Measurements from ENCODE around the gene SMARCD3. TPM values are rescaled to one million over a fixed set of nuclear protein-coding genes. Genes with fewer than 3 reads are reported as not detected.

Gene SMARCD3
- total RNA-seq, 1 experiment from 2014 or later: 4.6 TPM

GRCh38 chr7:151273651-151274390 lies 25.3 kb upstream of the SMARCD3 start:
- ChIA-PET CTCF (no interaction called here), POLR2A (ENCODE audit: unreplicated experiment) (no interaction called here)
- Histone ChIP-seq H3K27ac (no peak overlapping the region), H2AFZ (no peak overlapping the region), H3K4me1 (replicated peaks; ENCODE audit: insufficient read depth) (0 out of 2 replicates have a peak, but pooled peaks cover 4% of the 10 kb centered on the region), H3K4me3 (no peak overlapping the region), H3K9me2 (ENCODE audit: insufficient read depth) (no peaks in the 10 kb centered on the region), H3K9me3 (ENCODE audit: insufficient read depth, low read depth) (no peaks in the 10 kb centered on the region), H3K27me3 (ENCODE audit: insufficient read depth, low read depth) (peaks cover 44% of the 10 kb centered on the region), H3K4me2 (no peak overlapping the region), H3F3A (ENCODE audit: insufficient read depth, low read depth) (no peaks in the 10 kb centered on the region), H3K79me2 (ENCODE audit: low read depth) (no peaks in the 10 kb centered on the region), H3K36me3 (ENCODE audit: low read depth) (no peaks in the 10 kb centered on the region), H4K20me1 (ENCODE audit: insufficient read depth) (no peaks in the 10 kb centered on the region)
- no peak for TF ChIP-seq EZH2 (IDR thresholded peaks at IDR 0.05; ENCODE audit: low read depth)
- TF ChIP-seq CTCF (conservative IDR thresholded peaks at IDR 0.05): no peak
- intact Hi-C loops (cut with micrococcal nuclease; ENCODE audit: unreplicated experiment): no loop called here
- DNase-seq: no peak
- BruUV-seq (replicated peaks): no TSS peak

GRCh38 chr7:151272877-151273276 lies 24.4 kb upstream of the SMARCD3 start:
- no peaks in the 10 kb centered on the region for H3F3A ChIP-seq (ENCODE audit: insufficient read depth, low read depth)
- no peaks in the 10 kb centered on the region for H4K20me1 ChIP-seq (ENCODE audit: insufficient read depth)
- no peaks in the 10 kb centered on the region for H3K9me3 ChIP-seq (ENCODE audit: insufficient read depth, low read depth)
- BruUV-seq (replicated peaks): no TSS peak
- ChIA-PET CTCF (no interaction called here), POLR2A (ENCODE audit: unreplicated experiment) (no interaction called here)
- 0 out of 2 replicates have a peak, but pooled peaks cover 4% of the 10 kb centered on the region for H3K4me1 ChIP-seq (replicated peaks; ENCODE audit: insufficient read depth)
- no peak overlapping the region for H3K27ac ChIP-seq
- no peak for TF ChIP-seq CTCF (conservative IDR thresholded peaks at IDR 0.05)
- no peak for TF ChIP-seq EZH2 (IDR thresholded peaks at IDR 0.05; ENCODE audit: low read depth)
- H3K4me2 ChIP-seq: no peak overlapping the region
- no peak for DNase-seq
- H3K9me2 ChIP-seq (ENCODE audit: insufficient read depth): no peaks in the 10 kb centered on the region
- H3K79me2 ChIP-seq (ENCODE audit: low read depth): no peaks in the 10 kb centered on the region
- H3K27me3 ChIP-seq (ENCODE audit: insufficient read depth, low read depth): peaks cover 41% of the 10 kb centered on the region
- H3K36me3 ChIP-seq (ENCODE audit: low read depth): no peaks in the 10 kb centered on the region
- intact Hi-C loops (cut with micrococcal nuclease; ENCODE audit: unreplicated experiment): no loop called here
- H2AFZ ChIP-seq: no peak overlapping the region
- H3K4me3 ChIP-seq: no peak overlapping the region

- Histone ChIP-seq H3K4me2 (no peak overlapping the region), H3K79me2 (ENCODE audit: low read depth) (no peaks in the 10 kb centered on the region), H2AFZ (no peak overlapping the region), H3F3A (ENCODE audit: insufficient read depth, low read depth) (no peaks in the 10 kb centered on the region), H3K36me3 (ENCODE audit: low read depth) (no peaks in the 10 kb centered on the region), H3K9me3 (ENCODE audit: insufficient read depth, low read depth) (no peaks in the 10 kb centered on the region), H3K9me2 (ENCODE audit: insufficient read depth) (no peaks in the 10 kb centered on the region), H3K4me1 (replicated peaks; ENCODE audit: insufficient read depth) (0 out of 2 replicates have a peak, but pooled peaks cover 4% of the 10 kb centered on the region), H3K27ac (no peak overlapping the region), H4K20me1 (ENCODE audit: insufficient read depth) (no peaks in the 10 kb centered on the region), H3K27me3 (ENCODE audit: insufficient read depth, low read depth) (peaks cover 41% of the 10 kb centered on the region), H3K4me3 (no peak overlapping the region)
- TF ChIP-seq CTCF (conservative IDR thresholded peaks at IDR 0.05): no peak
- TF ChIP-seq EZH2 (IDR thresholded peaks at IDR 0.05; ENCODE audit: low read depth): no peak
- ChIA-PET POLR2A (ENCODE audit: unreplicated experiment) (no interaction called here), CTCF (no interaction called here)
- BruUV-seq (replicated peaks): no TSS peak
- no peak for DNase-seq
- intact Hi-C loops (cut with micrococcal nuclease; ENCODE audit: unreplicated experiment): no loop called here
Observed at GRCh38 chr7:151272405-151272804, 23.9 kb upstream of the SMARCD3 start.
